GM12878 (cell line): ENCODE measurements around the gene IL3RA. TPM values are rescaled to one million over a fixed set of nuclear protein-coding genes. Genes with fewer than 3 reads are reported as not detected.

ENCODE experiments used
- BRCA1 ChIP-seq: IDR thresholded peaks from 2 replicates; pipeline ENCODE4 v1.6.1; 2011; ENCODE audit warnings: low read depth, low read length, improper control_type of control experiment
- CHD2 ChIP-seq: IDR thresholded peaks from 2 replicates; pipeline ENCODE4 v1.6.1; 2011; ENCODE audit warnings: low read depth, low read length, improper control_type of control experiment, borderline replicate concordance
- DPF2 ChIP-seq: fragments of 450-650 bp; IDR thresholded peaks from 2 replicates; pipeline ENCODE4 v1.6.1; 2017; ENCODE audit warnings: mild to moderate bottlenecking
- ETV6 ChIP-seq, 2 experiments: fragments of 450-650 bp in 1 of 2; IDR thresholded peaks in 1 of 2; conservative IDR thresholded peaks in 1 of 2; 2 replicates each; pipeline ENCODE4 v1.6.1; 2014; ENCODE audit warnings: antibody characterized with exemption in 1 of 2, borderline replicate concordance in 1 of 2, low read depth in 1 of 2, mild to moderate bottlenecking in 1 of 2, moderate library complexity in 1 of 2
- HCFC1 ChIP-seq: fragments of 150-350 bp; IDR thresholded peaks from 2 replicates; pipeline ENCODE4 v1.6.1; 2014; ENCODE audit warnings: low read length
- HDAC2 ChIP-seq: fragments of 200-600 bp; sonication (generic); IDR thresholded peaks from 2 replicates; pipeline ENCODE4 v1.6.1; 2017
- IKZF1 ChIP-seq: fragments of 450-650 bp; conservative IDR thresholded peaks from 2 replicates; pipeline ENCODE4 v1.6.1; 2017; ENCODE audit warnings: antibody characterized with exemption, mild to moderate bottlenecking
- MEF2B ChIP-seq: fragments of 450-650 bp; IDR thresholded peaks from 2 replicates; pipeline ENCODE4 v1.6.1; 2018; ENCODE audit warnings: mild to moderate bottlenecking, moderate library complexity; ENCODE audit not compliant: partially characterized antibody, poor library complexity, severe bottlenecking
- SIX5 ChIP-seq: IDR thresholded peaks from 2 replicates; pipeline ENCODE4 v1.6.1; 2011; ENCODE audit warnings: mild to moderate bottlenecking, low read depth, low read length, moderate library complexity; ENCODE audit not compliant: severe bottlenecking
- TARDBP ChIP-seq: IDR thresholded peaks from 2 replicates; pipeline ENCODE4 v1.6.1; 2016; ENCODE audit warnings: borderline replicate concordance
- polyA plus RNA-seq, 11 experiments: library from polyadenylated mRNA; depleted of rRNA in 4 of 11; unstranded in 6 of 11; stranded (reverse) in 5 of 11; fragments of >200 nt; fragmentation: Nextera tagmentation in 4 of 11; fragmentation: Illumina TruSeq in 1 of 11; extraction: Ambion mirVana in 4 of 11; extraction: Trizol in 1 of 11; gene quantifications; 1 replicate in 1 of 11; 2 replicates in 10 of 11; pipeline versions ENCODE4 v1.2.1 to v1.2.3, GENCODE V29; 2011 to 2016; ENCODE audit warnings: inconsistent platforms in 2 of 11, missing spikeins in 2 of 11, low read depth in 1 of 11
- total RNA-seq, 4 experiments: library from RNA; depleted of rRNA in 3 of 4; stranded (reverse); fragments of >200 nt in 3 of 4; fragmentation: Illumina TruSeq in 1 of 4; extraction: Trizol in 1 of 4; gene quantifications; 2 replicates each; pipeline versions ENCODE4 v1.2.1 to v1.2.3, GENCODE V29; 2013 to 2021
- TF ChIP-seq, protein P1 (sequence below): fragments of 450-650 bp; IDR thresholded peaks from 2 replicates; pipeline ENCODE4 v1.6.1; 2018; ENCODE audit warnings: borderline replicate concordance, mild to moderate bottlenecking; ENCODE audit not compliant: partially characterized antibody
- TF ChIP-seq, protein P2 (sequence below): IDR thresholded peaks from 2 replicates; pipeline ENCODE4 v1.6.1; 2011; ENCODE audit warnings: low read depth, mild to moderate bottlenecking, low read length, moderate library complexity, borderline replicate concordance; ENCODE audit errors: extremely low read depth
- TF ChIP-seq, protein P3 (sequence below), 3 experiments: IDR thresholded peaks in 2 of 3; conservative IDR thresholded peaks in 1 of 3; 2 replicates each; pipeline ENCODE4 v1.5.1; 2011; ENCODE audit warnings: low read depth in 3 of 3, low read length in 3 of 3, mild to moderate bottlenecking in 3 of 3, control low read depth in 2 of 3, moderate library complexity in 2 of 3, inconsistent platforms in 1 of 3, mixed read lengths in 1 of 3; ENCODE audit not compliant: control insufficient read depth in 2 of 3, insufficient read depth in 1 of 3; ENCODE audit errors: extremely low read depth in 1 of 3
- TF ChIP-seq, protein P4 (sequence below): fragments of 450-650 bp; formaldehyde crosslinking; IDR thresholded peaks from 2 replicates; pipeline ENCODE4 v1.4.0; 2020; ENCODE audit warnings: mild to moderate bottlenecking, moderate library complexity
- TF ChIP-seq, protein P5 (sequence below): fragments of 450-650 bp; IDR thresholded peaks from 2 replicates; pipeline ENCODE4 v1.6.1; 2017; ENCODE audit warnings: mild to moderate bottlenecking, moderate library complexity

The IL3RA gene
- total and polyA plus RNA-seq, 10 of the 15 experiments (the other 5 are each of a cell fraction or from before 2014, with no cell fraction given): 2.1 to 31.1 (median 17.9) TPM

DNA sequence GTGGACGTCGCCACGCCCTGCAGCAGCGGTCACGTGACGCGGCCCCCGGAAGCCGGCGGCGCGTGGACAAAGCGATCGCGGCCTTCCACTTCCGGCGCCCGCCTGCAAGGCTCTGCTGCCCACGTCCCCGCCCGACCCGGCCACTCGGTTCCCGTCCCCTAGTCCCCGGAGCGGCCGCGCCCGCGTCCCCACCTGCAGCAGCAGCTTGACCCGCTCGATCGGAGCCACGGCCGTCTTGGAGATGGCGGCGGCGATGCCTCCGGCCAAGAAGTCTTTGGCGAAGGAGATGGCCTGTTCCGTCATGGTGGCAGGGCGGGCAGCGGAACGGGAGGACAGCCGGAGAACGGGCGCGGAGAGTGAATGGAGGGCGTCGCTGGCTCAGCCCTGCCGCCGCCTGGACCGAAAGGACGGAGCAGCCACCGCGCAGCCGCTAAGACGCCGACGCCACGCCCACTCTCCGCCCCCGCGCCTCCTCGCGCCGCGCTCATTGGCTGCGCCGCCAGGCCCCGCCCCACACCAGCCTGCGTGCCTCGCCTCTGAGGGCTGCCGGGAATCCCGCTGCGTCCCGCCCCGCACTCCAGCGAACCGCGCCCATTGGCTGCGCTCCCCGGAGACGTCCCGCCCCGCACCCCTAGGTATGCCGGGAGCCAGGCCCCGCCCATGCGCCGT lies 55.3 kb downstream of the IL3RA start, which contains the start of gene SLC25A6 (continued):
- TF ChIP-seq, protein P1, sequence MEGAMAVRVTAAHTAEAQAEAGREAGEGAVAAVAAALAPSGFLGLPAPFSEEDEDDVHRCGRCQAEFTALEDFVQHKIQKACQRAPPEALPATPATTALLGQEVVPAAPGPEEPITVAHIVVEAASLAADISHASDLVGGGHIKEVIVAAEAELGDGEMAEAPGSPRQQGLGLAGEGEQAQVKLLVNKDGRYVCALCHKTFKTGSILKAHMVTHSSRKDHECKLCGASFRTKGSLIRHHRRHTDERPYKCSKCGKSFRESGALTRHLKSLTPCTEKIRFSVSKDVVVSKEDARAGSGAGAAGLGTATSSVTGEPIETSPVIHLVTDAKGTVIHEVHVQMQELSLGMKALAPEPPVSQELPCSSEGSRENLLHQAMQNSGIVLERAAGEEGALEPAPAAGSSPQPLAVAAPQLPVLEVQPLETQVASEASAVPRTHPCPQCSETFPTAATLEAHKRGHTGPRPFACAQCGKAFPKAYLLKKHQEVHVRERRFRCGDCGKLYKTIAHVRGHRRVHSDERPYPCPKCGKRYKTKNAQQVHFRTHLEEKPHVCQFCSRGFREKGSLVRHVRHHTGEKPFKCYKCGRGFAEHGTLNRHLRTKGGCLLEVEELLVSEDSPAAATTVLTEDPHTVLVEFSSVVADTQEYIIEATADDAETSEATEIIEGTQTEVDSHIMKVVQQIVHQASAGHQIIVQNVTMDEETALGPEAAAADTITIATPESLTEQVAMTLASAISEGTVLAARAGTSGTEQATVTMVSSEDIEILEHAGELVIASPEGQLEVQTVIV: no peak
- TF ChIP-seq HDAC2 (no peak), ETV6 (conservative IDR thresholded peaks at IDR 0.05 in 1 of 2, IDR thresholded peaks at IDR 0.05 in 1 of 2; ENCODE audit: borderline replicate concordance in 1 of 2, low read depth in 1 of 2) (0 out of 4 replicates have a peak, but pooled peaks of 1 of the 2 experiments have one; percentile 15), HCFC1 (peak; percentile 48), DPF2 (peak; percentile 84), BRCA1 (no peak), CHD2 (peak; percentile 62; the same call in 1 of the 2 replicates), TARDBP (0 out of 2 replicates have a peak, but pooled peaks have one; percentile 42), SIX5 (peak; percentile 11), IKZF1 (peak; percentile 58), MEF2B (peak; percentile 45)
- TF ChIP-seq, protein P2, sequence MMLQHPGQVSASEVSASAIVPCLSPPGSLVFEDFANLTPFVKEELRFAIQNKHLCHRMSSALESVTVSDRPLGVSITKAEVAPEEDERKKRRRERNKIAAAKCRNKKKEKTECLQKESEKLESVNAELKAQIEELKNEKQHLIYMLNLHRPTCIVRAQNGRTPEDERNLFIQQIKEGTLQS: peak; percentile 90
- TF ChIP-seq, protein P3, sequence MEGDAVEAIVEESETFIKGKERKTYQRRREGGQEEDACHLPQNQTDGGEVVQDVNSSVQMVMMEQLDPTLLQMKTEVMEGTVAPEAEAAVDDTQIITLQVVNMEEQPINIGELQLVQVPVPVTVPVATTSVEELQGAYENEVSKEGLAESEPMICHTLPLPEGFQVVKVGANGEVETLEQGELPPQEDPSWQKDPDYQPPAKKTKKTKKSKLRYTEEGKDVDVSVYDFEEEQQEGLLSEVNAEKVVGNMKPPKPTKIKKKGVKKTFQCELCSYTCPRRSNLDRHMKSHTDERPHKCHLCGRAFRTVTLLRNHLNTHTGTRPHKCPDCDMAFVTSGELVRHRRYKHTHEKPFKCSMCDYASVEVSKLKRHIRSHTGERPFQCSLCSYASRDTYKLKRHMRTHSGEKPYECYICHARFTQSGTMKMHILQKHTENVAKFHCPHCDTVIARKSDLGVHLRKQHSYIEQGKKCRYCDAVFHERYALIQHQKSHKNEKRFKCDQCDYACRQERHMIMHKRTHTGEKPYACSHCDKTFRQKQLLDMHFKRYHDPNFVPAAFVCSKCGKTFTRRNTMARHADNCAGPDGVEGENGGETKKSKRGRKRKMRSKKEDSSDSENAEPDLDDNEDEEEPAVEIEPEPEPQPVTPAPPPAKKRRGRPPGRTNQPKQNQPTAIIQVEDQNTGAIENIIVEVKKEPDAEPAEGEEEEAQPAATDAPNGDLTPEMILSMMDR (IDR thresholded peaks at IDR 0.05 in 2 of 3, conservative IDR thresholded peaks at IDR 0.05 in 1 of 3; ENCODE audit: control insufficient read depth in 2 of 3, extremely low read depth in 1 of 3, insufficient read depth in 1 of 3, low read depth in 3 of 3, low read length in 3 of 3): 0 out of 6 replicates have a peak, but pooled peaks of 1 of the 3 experiments have one; percentile 10
- TF ChIP-seq, protein P4, sequence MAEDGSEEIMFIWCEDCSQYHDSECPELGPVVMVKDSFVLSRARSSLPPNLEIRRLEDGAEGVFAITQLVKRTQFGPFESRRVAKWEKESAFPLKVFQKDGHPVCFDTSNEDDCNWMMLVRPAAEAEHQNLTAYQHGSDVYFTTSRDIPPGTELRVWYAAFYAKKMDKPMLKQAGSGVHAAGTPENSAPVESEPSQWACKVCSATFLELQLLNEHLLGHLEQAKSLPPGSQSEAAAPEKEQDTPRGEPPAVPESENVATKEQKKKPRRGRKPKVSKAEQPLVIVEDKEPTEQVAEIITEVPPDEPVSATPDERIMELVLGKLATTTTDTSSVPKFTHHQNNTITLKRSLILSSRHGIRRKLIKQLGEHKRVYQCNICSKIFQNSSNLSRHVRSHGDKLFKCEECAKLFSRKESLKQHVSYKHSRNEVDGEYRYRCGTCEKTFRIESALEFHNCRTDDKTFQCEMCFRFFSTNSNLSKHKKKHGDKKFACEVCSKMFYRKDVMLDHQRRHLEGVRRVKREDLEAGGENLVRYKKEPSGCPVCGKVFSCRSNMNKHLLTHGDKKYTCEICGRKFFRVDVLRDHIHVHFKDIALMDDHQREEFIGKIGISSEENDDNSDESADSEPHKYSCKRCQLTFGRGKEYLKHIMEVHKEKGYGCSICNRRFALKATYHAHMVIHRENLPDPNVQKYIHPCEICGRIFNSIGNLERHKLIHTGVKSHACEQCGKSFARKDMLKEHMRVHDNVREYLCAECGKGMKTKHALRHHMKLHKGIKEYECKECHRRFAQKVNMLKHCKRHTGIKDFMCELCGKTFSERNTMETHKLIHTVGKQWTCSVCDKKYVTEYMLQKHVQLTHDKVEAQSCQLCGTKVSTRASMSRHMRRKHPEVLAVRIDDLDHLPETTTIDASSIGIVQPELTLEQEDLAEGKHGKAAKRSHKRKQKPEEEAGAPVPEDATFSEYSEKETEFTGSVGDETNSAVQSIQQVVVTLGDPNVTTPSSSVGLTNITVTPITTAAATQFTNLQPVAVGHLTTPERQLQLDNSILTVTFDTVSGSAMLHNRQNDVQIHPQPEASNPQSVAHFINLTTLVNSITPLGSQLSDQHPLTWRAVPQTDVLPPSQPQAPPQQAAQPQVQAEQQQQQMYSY: peak; percentile 93
- TF ChIP-seq, protein P5, sequence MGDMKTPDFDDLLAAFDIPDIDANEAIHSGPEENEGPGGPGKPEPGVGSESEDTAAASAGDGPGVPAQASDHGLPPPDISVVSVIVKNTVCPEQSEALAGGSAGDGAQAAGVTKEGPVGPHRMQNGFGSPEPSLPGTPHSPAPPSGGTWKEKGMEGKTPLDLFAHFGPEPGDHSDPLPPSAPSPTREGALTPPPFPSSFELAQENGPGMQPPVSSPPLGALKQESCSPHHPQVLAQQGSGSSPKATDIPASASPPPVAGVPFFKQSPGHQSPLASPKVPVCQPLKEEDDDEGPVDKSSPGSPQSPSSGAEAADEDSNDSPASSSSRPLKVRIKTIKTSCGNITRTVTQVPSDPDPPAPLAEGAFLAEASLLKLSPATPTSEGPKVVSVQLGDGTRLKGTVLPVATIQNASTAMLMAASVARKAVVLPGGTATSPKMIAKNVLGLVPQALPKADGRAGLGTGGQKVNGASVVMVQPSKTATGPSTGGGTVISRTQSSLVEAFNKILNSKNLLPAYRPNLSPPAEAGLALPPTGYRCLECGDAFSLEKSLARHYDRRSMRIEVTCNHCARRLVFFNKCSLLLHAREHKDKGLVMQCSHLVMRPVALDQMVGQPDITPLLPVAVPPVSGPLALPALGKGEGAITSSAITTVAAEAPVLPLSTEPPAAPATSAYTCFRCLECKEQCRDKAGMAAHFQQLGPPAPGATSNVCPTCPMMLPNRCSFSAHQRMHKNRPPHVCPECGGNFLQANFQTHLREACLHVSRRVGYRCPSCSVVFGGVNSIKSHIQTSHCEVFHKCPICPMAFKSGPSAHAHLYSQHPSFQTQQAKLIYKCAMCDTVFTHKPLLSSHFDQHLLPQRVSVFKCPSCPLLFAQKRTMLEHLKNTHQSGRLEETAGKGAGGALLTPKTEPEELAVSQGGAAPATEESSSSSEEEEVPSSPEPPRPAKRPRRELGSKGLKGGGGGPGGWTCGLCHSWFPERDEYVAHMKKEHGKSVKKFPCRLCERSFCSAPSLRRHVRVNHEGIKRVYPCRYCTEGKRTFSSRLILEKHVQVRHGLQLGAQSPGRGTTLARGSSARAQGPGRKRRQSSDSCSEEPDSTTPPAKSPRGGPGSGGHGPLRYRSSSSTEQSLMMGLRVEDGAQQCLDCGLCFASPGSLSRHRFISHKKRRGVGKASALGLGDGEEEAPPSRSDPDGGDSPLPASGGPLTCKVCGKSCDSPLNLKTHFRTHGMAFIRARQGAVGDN: peak; percentile 62
